ENCODE data around the gene HNRNPF. TPM values are rescaled to one million over a fixed set of nuclear protein-coding genes. Genes with fewer than 3 reads are reported as not detected.

The HNRNPF gene
- total RNA-seq, 1 experiment from 2014 or later: 423 TPM

DNA sequence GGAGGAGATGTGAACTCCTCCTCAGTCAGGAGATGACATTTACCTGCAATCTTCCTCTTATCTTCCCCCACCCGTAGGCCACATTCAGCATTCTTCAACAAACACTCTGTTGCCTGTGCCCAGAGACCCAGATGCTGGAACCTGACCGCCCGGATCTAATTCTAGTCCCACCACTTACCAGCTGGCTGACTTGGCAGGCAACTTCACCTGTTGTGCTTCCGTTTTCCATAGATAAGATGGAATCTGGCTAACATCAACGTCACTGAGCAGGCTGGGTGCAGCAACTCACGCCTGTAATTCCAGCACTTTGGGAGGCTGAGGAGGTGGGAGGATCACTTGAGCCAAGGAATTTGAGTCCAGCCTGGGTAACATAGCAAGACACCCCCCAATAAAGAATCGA lies 58.8 kb downstream of the HNRNPF start:
- no peaks in the 10 kb centered on the region for H3K9me3 Mint-ChIP-seq (ENCODE audit: unreplicated experiment)
- BruUV-seq (replicated peaks): no TSS peak
- TF ChIP-seq, protein P1, sequence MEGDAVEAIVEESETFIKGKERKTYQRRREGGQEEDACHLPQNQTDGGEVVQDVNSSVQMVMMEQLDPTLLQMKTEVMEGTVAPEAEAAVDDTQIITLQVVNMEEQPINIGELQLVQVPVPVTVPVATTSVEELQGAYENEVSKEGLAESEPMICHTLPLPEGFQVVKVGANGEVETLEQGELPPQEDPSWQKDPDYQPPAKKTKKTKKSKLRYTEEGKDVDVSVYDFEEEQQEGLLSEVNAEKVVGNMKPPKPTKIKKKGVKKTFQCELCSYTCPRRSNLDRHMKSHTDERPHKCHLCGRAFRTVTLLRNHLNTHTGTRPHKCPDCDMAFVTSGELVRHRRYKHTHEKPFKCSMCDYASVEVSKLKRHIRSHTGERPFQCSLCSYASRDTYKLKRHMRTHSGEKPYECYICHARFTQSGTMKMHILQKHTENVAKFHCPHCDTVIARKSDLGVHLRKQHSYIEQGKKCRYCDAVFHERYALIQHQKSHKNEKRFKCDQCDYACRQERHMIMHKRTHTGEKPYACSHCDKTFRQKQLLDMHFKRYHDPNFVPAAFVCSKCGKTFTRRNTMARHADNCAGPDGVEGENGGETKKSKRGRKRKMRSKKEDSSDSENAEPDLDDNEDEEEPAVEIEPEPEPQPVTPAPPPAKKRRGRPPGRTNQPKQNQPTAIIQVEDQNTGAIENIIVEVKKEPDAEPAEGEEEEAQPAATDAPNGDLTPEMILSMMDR (IDR thresholded peaks at IDR 0.05; ENCODE audit: insufficient read depth in 1 of 2, low read depth in 1 of 2, low read length in 1 of 2, severe bottlenecking in 1 of 2, unreplicated experiment in 1 of 2): no peak

DNA sequence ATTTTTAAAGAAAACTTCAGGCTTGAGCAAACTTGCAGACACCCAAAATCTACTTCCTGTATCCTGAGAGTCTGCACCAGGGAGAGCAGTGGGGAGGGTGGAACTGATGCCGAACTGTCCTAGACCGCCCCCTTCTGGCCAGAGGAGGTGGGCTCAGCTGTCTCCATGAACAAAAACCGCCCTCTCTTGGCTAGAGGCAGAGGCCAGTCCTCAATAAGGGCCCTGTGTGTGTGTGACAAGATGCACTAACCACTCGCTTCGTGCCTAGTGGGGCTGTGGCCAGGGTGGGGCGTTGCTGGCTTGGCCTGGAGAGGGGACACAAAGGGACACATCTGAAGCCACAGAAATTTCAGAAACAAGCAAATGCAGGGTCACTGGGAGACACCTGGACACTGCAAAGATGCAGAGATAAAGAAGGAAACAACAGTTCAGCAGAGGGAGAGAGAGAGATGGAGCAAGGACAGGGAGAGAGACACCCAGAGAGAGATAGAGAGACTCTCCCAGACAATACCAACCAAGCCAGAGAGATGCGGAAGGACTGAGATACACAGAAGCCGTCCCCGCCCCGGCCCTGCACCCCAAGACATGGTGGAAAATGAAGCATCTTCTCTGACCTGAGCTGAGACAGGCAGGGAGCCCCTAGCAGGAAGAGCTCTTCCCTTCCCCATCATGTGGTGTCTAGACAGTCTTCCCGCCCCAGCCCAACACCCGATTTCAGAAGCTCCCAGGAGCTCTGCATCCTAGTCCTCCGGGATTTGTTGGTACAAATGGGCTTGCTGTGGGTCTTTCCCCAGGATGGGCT lies 60.3 kb downstream of the HNRNPF start:
- H3K4me1 Mint-ChIP-seq (ENCODE audit: low read depth, unreplicated experiment): peaks cover 10% of the 10 kb centered on the region
- peak overlapping the region; percentile 1 for H3K27ac Mint-ChIP-seq (ENCODE audit: unreplicated experiment)
- BruUV-seq (replicated peaks): no TSS peak
- CTCF ChIA-PET: interaction anchor here (0.6 to 2.9 kb wide), 5 partner anchors 44 to 83 kb away, joined by 3 to 42 read pairs (median 6); partner anchors contain the start of gene RASGEF1A
- Histone ChIP-seq H3K27me3 (replicated peaks; ENCODE audit: control insufficient read depth, insufficient read depth, low read length) (no peaks in the 10 kb centered on the region), H3K4me3 (ENCODE audit: low read depth, low read length) (no peak overlapping the region), H3K4me1 (peaks cover 11% of the 10 kb centered on the region), H3K9me3 (no peaks in the 10 kb centered on the region), H3K36me3 (ENCODE audit: control insufficient read depth, insufficient read depth, low read length) (no peaks in the 10 kb centered on the region)
- no peaks in the 10 kb centered on the region for H3K27me3 Mint-ChIP-seq (ENCODE audit: insufficient read depth, unreplicated experiment)
- no peaks in the 10 kb centered on the region for H3K9me3 Mint-ChIP-seq (ENCODE audit: unreplicated experiment)
- POLR2A ChIA-PET: no interaction called here
- H3K4me3 Mint-ChIP-seq (ENCODE audit: unreplicated experiment): no peak overlapping the region
- intact Hi-C loops (cut with micrococcal nuclease; ENCODE audit: unreplicated experiment): loop anchor here (1.0 to 2.0 kb wide), 6 partner anchors 31 to 178 kb away; no protein-coding TSS in a partner anchor
- H3K36me3 Mint-ChIP-seq (ENCODE audit: insufficient read depth, unreplicated experiment): no peaks in the 10 kb centered on the region
- DNase-seq: peak; percentile 91 to 95
- TF ChIP-seq, protein P1 (IDR thresholded peaks at IDR 0.05; ENCODE audit: insufficient read depth in 1 of 2, low read depth in 1 of 2, low read length in 1 of 2, severe bottlenecking in 1 of 2, unreplicated experiment in 1 of 2): peak; percentile 99 to 100

More for the DNA sequence above, 58.8 kb downstream of the HNRNPF start:
- intact Hi-C loops (cut with micrococcal nuclease; ENCODE audit: unreplicated experiment): no loop called here
- Histone ChIP-seq H3K9me3 (no peaks in the 10 kb centered on the region), H3K27me3 (replicated peaks; ENCODE audit: control insufficient read depth, insufficient read depth, low read length) (no peaks in the 10 kb centered on the region), H3K4me3 (ENCODE audit: low read depth, low read length) (no peak overlapping the region), H3K4me1 (peaks cover 18% of the 10 kb centered on the region), H3K36me3 (ENCODE audit: control insufficient read depth, insufficient read depth, low read length) (no peaks in the 10 kb centered on the region)
- H3K4me1 Mint-ChIP-seq (ENCODE audit: low read depth, unreplicated experiment): peaks cover 19% of the 10 kb centered on the region
- DNase-seq: no peak
- no peak overlapping the region for H3K4me3 Mint-ChIP-seq (ENCODE audit: unreplicated experiment)
- POLR2A ChIA-PET: no interaction called here
- no peaks in the 10 kb centered on the region for H3K36me3 Mint-ChIP-seq (ENCODE audit: insufficient read depth, unreplicated experiment)
- H3K27ac Mint-ChIP-seq (ENCODE audit: unreplicated experiment): no peak overlapping the region
- H3K27me3 Mint-ChIP-seq (ENCODE audit: insufficient read depth, unreplicated experiment): no peaks in the 10 kb centered on the region
- CTCF ChIA-PET: interaction anchor here (0.6 kb wide), 1 partner anchor 59 kb away, joined by 4 read pairs; no protein-coding TSS in a partner anchor

DNA sequence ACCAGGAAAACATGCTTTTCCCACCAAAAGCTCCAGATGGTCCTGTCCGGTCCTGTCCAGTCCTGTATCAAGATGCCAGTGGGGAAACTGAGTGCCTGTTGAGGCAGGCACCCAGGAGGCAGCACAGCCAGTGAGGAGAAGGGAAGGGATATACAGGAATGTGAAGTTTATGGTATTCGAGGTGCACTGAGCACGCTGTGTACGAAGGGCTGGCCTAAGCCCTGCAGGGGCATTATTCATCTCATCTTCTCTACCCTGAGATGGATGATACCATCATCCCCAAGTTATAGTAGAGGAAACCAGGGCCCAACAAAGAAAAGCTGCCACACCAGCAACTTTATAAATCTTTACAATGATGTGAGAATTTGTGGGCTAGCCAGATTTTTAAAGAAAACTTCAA lies 61.0 kb downstream of the HNRNPF start:
- CTCF ChIA-PET: interaction anchor here (0.7 to 2.9 kb wide), 4 partner anchors 53 to 1742 kb away, joined by 3 to 42 read pairs (median 19); partner anchors contain the start of gene RASGEF1A
- H3K27me3 Mint-ChIP-seq (ENCODE audit: insufficient read depth, unreplicated experiment): no peaks in the 10 kb centered on the region
- no peaks in the 10 kb centered on the region for H3K9me3 Mint-ChIP-seq (ENCODE audit: unreplicated experiment)
- intact Hi-C loops (cut with micrococcal nuclease; ENCODE audit: unreplicated experiment): loop anchor here (1.0 to 2.0 kb wide), 6 partner anchors 31 to 178 kb away; no protein-coding TSS in a partner anchor
- TF ChIP-seq, protein P1 (IDR thresholded peaks at IDR 0.05; ENCODE audit: insufficient read depth in 1 of 2, low read depth in 1 of 2, low read length in 1 of 2, severe bottlenecking in 1 of 2, unreplicated experiment in 1 of 2): no peak
- H3K9me3 ChIP-seq: no peaks in the 10 kb centered on the region
- no TSS peak for BruUV-seq (replicated peaks)
- H3K4me1 Mint-ChIP-seq (ENCODE audit: low read depth, unreplicated experiment): peaks cover 6% of the 10 kb centered on the region
- H3K4me3 ChIP-seq (ENCODE audit: low read depth, low read length): no peak overlapping the region
- no peaks in the 10 kb centered on the region for H3K36me3 ChIP-seq (ENCODE audit: control insufficient read depth, insufficient read depth, low read length)
- H3K36me3 Mint-ChIP-seq (ENCODE audit: insufficient read depth, unreplicated experiment): no peaks in the 10 kb centered on the region
- H3K27me3 ChIP-seq (replicated peaks; ENCODE audit: control insufficient read depth, insufficient read depth, low read length): no peaks in the 10 kb centered on the region
- POLR2A ChIA-PET: no interaction called here
- H3K4me3 Mint-ChIP-seq (ENCODE audit: unreplicated experiment): no peak overlapping the region
- peaks cover 6% of the 10 kb centered on the region for H3K4me1 ChIP-seq
- H3K27ac Mint-ChIP-seq (ENCODE audit: unreplicated experiment): peak overlapping the region; percentile 1
- DNase-seq: no peak
